Hypothalamus (tissue), 51 donors: ENCODE measurements around the gene PRELID3B.
A peak's percentile ranks its signal among the peaks of the same experiment; 100 is the strongest.

Experiments used
- DNase-seq, 51 donors: peaks; one replicate each; lab custom pipeline; 2025; lab: John Stamatoyannopoulos, UW

The PRELID3B gene

GRCh38 chr20:59042151-59042795 lies at the start of gene PRELID3B:
PRELID3B (minus strand) TSS chr20:59042786; CDS start chr20:59042730, 56 bp downstream.
- DNase-seq: peak in 1 of 51 donors; percentile 58

- peak in 48 of 51 donors; percentile 2 to 86 (median 39) for DNase-seq
Observed at GRCh38 chr20:59087829-59088433, 45.3 kb upstream of the PRELID3B start.

GRCh38 chr20:59086923-59087322 lies 44.3 kb upstream of the PRELID3B start:
- no peak for DNase-seq

- DNase-seq: no peak
Observed at GRCh38 chr20:59084041-59084850, 41.7 kb upstream of the PRELID3B start.

- no peak for DNase-seq
Observed at GRCh38 chr20:59082981-59083380, 40.4 kb upstream of the PRELID3B start.

GRCh38 chr20:59082077-59082740 lies 39.6 kb upstream of the PRELID3B start:
- no peak for DNase-seq

- no peak for DNase-seq
Observed at GRCh38 chr20:59081036-59081435, 38.5 kb upstream of the PRELID3B start.

- no peak for DNase-seq
Observed at GRCh38 chr20:59078231-59078630, 35.6 kb upstream of the PRELID3B start.

- DNase-seq: no peak
Observed at GRCh38 chr20:59077705-59078104, 35.1 kb upstream of the PRELID3B start.

- no peak for DNase-seq
Observed at GRCh38 chr20:59075934-59076508, 33.4 kb upstream of the PRELID3B start.

- no peak for DNase-seq
Observed at GRCh38 chr20:59074456-59074855, 31.9 kb upstream of the PRELID3B start.

GRCh38 chr20:59073582-59073981 lies 31.0 kb upstream of the PRELID3B start:
- DNase-seq: no peak

GRCh38 chr20:59071216-59071615 lies 28.6 kb upstream of the PRELID3B start:
- DNase-seq: no peak

GRCh38 chr20:59069026-59069425 lies 26.4 kb upstream of the PRELID3B start:
- DNase-seq: no peak

GRCh38 chr20:59068534-59068933 lies 25.9 kb upstream of the PRELID3B start:
- DNase-seq: no peak

- DNase-seq: no peak
Observed at GRCh38 chr20:59064214-59064722, 21.7 kb upstream of the PRELID3B start.

GRCh38 chr20:59063358-59064213 lies 21.0 kb upstream of the PRELID3B start:
- peak in 8 of 51 donors; percentile 5 to 30 (median 13) for DNase-seq

- DNase-seq: no peak
Observed at GRCh38 chr20:59062081-59062480, 19.5 kb upstream of the PRELID3B start.

GRCh38 chr20:59055302-59055701 lies 12.7 kb upstream of the PRELID3B start:
- DNase-seq: no peak
